Measurements from ENCODE around the gene TSEN54.

The TSEN54 gene

GRCh38 chr17:75544250-75544649, 27.9 kb downstream of the TSEN54 start:
- no peak for DNase-seq (ENCODE audit: low read depth in 2 of 2)

DNA sequence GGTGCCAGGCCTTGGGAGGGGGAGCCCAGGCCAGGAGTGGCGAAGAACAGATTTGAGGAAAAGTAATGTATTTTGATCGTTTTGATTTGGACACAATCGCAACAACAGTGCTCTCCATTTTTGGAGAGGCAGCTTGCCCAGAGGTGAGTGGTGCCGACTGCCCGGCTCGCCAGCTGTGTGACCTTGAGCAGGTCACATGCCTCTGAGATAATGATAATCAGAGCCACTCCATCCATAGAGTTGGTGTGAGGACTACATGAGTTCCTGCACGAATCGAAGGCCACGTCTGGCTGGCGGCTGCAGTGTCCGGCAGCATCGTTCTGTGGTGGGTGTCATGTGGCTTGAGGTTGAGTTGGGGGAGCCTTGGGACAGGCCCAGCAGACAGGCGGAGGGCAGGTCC, 29.9 kb downstream of the TSEN54 start:
- no peak for DNase-seq (ENCODE audit: low read depth in 2 of 2)

DNA sequence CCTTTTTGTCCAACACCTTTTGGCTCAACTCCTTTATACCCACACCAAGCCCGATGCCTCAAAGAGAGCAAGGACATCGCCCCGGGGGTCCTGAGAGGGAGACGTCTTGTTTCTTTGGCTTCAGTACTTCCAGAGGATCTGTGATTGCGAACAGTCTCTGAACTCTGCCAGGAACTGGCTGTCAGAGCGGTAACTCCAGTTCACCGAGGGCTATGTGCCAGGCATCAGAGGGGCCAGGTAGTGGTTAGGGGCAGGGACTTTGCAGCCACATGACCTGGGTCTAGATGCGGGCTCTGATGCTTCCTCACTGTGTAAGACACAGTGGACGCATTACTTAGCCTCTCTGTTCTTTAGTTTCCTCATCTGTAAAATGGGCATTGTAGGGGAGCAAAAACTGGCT, 30.8 kb downstream of the TSEN54 start:
- no peak for DNase-seq (ENCODE audit: low read depth in 2 of 2)

- no peak for DNase-seq (ENCODE audit: low read depth in 2 of 2)
Observed at GRCh38 chr17:75548813-75549212, 32.5 kb downstream of the TSEN54 start.

- no peak for DNase-seq (ENCODE audit: low read depth in 2 of 2)
Observed at GRCh38 chr17:75549246-75550138, 33.2 kb downstream of the TSEN54 start.

- DNase-seq (ENCODE audit: low read depth in 2 of 2), result no peak
Observed at GRCh38 chr17:75550139-75550465, 33.8 kb downstream of the TSEN54 start.

- DNase-seq (ENCODE audit: low read depth in 2 of 2), result no peak
Observed at GRCh38 chr17:75551266-75551665, 34.9 kb downstream of the TSEN54 start.

DNA sequence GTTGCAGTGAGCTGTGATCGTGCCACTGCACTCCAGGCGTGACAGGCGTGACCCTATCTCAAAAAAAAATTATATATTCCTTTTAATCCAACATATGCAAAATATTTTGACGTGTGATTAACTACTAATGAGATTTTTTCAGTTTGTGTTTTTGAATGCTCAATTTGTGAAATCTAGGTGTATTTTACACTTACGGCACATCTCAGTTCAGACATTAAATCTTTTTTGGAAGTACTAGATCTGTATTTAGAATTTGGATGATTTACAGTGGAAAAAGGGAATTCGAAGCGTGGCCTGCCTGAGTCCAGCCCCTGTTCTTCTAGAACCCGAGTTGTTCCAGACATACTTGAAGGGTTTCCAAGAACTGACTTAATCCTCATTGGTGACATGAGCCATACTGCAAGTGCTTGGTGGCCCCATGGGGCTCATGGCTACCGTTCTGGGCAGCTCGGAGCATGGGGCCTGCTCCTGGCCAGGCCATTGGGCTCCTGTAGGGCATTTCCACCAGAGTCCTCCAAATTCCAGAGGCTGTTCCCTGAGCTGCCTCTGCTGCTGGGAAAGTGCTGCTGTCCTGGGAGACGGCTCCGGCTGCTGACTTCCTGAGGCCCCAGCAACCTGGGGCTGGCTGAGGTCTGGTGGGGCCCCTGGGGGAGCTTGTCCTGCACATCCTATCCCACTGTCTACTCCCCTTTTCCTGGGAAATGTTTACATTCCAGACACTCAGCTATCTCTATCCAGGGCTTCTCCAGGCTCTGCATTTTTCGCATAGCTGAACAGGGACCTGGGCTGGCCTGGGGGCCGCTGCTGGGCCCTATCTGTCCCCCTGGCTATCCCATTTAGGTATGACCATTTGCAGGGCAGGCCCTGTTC, 36.3 kb downstream of the TSEN54 start:
- no peak for DNase-seq (ENCODE audit: low read depth in 2 of 2)

- DNase-seq (ENCODE audit: low read depth in 2 of 2), result no peak
Observed at GRCh38 chr17:75553295-75554110, 37.2 kb downstream of the TSEN54 start.

DNA sequence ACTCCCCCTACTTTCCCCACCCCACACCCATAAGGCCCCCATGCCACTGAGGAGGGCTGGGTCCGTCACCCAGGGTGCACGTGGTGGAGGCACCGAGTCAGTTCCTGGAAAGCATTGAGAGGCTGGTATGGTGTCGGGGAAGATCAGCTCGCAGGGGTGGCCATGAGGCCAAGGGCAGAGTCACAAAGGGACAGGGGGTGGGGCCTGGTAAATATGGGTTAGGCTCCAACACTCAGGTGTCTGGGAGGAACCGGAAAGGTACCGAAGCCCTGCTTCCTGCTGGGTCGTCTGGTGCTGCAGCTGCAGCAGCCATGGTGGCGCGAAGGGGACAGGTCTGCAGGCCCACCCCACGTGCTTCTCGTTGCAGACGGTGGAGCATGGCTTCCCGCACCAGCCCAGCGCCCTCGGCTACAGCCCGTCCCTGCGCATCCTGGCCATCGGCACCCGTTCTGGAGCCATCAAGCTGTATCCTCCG, 39.4 kb downstream of the TSEN54 start:
- no peak for DNase-seq (ENCODE audit: low read depth in 2 of 2)

- DNase-seq (ENCODE audit: low read depth in 2 of 2), result no peak
Observed at GRCh38 chr17:75557075-75557851, 40.9 kb downstream of the TSEN54 start.

DNA sequence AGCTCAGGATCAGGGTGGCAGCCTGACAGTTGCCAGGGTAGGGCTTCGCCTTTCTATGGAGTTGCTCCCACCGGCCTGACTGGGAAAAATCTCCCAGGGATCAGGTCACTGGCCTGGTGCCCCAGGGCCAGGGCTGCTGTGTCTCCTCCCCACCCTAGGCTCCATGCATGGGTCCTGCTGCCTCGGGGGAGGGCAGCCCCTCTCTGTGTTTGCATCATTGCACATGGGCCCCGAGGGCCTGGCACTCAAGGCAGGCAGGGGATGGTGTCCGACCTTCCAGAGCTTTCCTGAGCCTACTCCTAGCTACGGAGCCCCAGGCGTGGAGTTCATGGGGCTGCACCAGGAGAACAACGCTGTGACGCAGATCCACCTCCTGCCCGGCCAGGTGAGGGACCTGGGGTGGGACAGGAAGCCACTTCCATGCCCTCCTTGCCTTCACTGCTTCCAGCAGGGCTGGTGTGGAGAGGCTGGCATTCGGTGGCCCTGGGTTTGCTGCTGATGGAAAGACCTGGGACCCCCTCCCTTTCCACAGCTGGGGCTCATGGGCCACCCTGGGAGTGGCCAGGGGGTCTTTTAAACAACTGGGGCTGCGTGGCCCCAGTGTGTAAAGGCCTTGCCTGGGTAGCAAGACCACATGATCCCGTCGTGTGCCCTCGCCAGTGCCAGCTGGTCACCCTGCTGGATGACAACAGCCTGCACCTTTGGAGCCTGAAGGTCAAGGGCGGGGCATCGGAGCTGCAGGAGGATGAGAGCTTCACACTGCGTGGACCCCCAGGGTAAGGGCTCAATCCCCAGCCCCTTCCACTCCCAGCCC, 41.7 kb downstream of the TSEN54 start:
- DNase-seq (ENCODE audit: low read depth in 2 of 2), result no peak

- no peak for DNase-seq (ENCODE audit: low read depth in 2 of 2)
Observed at GRCh38 chr17:75558666-75559530, 42.6 kb downstream of the TSEN54 start.

- DNase-seq (ENCODE audit: low read depth in 2 of 2), result no peak
Observed at GRCh38 chr17:75559958-75560533, 43.7 kb downstream of the TSEN54 start.

DNA sequence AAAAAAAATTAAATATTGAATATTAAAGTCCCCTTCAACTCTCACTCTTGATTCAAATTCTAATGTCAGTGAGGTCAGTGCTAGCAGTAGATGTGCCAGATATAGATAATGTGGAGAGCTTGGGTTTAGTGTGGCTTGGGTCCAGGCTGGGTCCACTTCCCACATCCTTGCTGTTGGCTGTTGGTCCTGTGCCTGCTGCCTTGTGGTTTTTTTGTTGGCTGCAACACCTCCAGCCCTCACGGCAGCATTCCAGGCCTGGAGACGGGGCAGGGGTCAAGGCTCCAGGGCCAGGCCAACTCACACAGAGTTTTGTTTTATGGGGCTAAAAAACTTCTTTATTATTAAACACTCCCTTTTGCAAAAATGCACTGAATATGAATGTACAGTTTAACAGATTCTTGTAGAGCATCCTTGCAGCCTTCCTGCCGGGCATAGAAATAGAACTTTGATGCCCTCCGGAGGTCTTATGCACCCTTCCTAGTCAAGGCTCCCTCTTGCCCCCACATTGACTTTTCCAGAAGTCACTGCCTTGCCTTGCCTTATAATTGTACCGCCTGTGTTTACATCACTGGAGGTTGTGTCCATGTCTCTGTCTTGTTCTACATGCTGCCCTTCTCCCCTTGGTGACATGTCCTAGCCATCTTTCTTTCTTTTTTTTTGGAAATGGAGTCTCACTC, 45.7 kb downstream of the TSEN54 start:
- DNase-seq (ENCODE audit: low read depth in 2 of 2), result no peak

- no peak for DNase-seq (ENCODE audit: low read depth in 2 of 2)
Observed at GRCh38 chr17:75563063-75563758, 46.9 kb downstream of the TSEN54 start.

GRCh38 chr17:75564195-75564594, 47.9 kb downstream of the TSEN54 start:
- no peak for DNase-seq (ENCODE audit: low read depth in 2 of 2)

- no peak for DNase-seq (ENCODE audit: low read depth in 2 of 2)
Observed at GRCh38 chr17:75565066-75565465, 48.7 kb downstream of the TSEN54 start.
